IPS-20b (cell line): ENCODE data around the gene RENBP.

Experiments
- H3K27ac ChIP-seq: one replicate; pipeline ENCODE4 v1.5.1; 2013; ENCODE audit warnings: low read length
- H3K27me3 ChIP-seq: 2 replicates; pipeline ENCODE4 v1.6.1; 2013; ENCODE audit warnings: mild to moderate bottlenecking, low read length, inconsistent platforms; ENCODE audit not compliant: insufficient read depth
- H3K36me3 ChIP-seq: 2 replicates; pipeline ENCODE4 v1.6.1; 2013; ENCODE audit warnings: low read depth, mild to moderate bottlenecking, inconsistent platforms, low read length, moderate library complexity; ENCODE audit not compliant: insufficient read depth
- H3K4me1 ChIP-seq: 2 replicates; pipeline ENCODE4 v1.6.1; 2013; ENCODE audit warnings: mild to moderate bottlenecking, control low read depth, inconsistent platforms, low read length, moderate library complexity; ENCODE audit not compliant: insufficient read depth
- H3K4me3 ChIP-seq: 2 replicates; pipeline ENCODE4 v1.5.1; 2013; ENCODE audit warnings: mild to moderate bottlenecking, low read length, inconsistent platforms
- H3K9ac ChIP-seq: 2 replicates; pipeline ENCODE4 v1.6.1; 2013; ENCODE audit warnings: low read depth, mild to moderate bottlenecking, inconsistent platforms, low read length, moderate library complexity
- H3K9me3 ChIP-seq: 2 replicates; pipeline ENCODE4 v1.6.1; 2013; ENCODE audit warnings: mild to moderate bottlenecking, low read depth, low read length, inconsistent platforms; ENCODE audit not compliant: insufficient read depth

Gene RENBP

DNA sequence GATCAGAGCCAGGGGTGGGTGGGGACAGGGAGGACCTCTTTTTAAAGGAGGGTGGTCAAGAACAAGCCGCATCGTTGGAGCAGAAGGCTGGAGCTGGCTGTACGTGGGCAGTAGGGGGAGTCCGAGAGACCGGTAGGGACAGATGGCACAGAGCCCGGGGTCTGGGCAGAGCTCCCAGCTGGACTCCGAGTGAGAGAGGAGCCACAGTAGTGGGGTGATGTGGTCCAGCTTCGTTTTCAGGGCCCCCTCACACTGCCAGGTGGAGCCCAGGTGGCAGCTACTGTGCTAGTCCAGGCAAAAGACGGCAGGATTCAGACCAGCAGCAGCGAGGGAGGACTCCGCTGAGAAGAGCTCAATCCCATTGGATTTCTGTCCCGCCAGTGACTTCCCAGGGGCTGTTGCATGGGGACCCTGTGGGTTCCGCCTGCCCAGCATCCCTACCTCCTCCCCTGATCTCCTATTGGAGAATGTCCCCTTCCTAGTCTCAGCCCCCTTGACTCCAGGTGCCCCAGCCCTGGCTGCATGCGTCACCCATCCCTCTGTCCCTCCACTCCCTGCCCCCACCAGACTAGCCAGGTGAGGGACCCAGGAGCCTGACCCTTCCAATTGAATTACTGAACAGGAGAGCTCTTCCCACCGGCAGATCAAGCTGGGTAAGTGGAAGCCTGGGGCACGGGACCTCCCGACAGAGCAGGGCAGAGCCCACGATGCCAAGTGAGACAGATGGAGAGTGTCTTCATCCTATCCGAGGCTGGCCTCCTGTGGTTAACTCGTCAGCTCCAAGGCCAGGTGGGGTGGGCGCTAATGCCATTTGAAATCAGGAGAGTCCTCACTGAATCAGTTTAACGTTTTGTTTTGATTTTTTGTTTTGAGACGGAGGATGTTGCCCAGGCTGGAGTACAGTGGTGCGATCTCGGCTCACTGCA is 21.2 kb downstream of the RENBP start:
- Histone ChIP-seq H3K27ac (no peak overlapping the region), H3K9me3 (no peaks in the 10 kb centered on the region), H3K4me1 (peaks cover 2% of the 10 kb centered on the region; the same call in 1 of the 2 replicates), H3K9ac (no peak overlapping the region), H3K36me3 (0 out of 2 replicates have a peak, but pooled peaks cover 5% of the 10 kb centered on the region), H3K4me3 (no peak overlapping the region), H3K27me3 (no peaks in the 10 kb centered on the region; the same call in 1 of the 2 replicates)

DNA sequence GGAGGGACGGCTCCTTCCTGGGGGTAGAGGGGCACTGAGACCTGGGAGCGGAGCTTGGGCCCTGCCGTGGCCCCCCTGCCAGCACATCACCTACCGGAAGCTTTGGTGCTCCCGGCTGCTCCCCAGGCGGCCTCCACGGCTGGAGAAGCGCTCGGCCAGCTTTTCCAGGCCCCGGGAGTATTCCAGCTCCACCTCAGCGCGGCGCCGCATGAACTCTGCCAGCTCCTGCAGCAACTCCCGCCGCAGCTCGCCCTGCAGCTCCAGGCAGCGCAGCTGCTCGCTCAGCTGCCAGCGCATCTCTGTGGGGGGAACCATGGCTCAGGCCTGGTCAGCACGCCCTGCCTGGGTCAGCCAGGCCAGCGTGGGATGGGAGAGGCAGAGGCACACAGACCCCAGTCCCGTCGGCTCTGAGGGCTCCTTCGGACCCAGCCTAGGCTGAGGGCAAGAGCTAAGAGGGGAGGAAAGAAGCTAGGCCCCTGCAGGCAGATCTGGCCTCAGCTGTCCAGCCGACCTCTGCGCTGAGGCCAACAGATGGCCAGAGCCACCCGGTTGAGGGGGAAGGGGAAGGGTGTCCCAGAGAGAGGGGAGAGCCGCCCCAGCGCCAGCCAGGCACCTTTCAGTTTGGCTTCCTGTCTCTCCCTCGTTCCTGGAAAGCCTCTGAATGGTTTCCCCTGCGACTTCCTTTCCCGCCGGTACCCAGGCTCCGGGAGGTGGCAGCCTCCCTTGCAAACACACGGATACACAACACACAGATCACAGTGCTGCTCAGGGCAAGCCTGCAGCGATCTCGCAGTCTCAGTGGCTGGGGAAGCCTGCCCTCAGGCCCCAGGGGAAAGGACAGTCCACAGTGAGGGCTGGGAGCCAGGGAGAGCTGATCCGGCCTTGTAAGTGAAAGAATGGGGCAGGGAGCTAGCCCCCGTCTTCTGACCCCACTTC is 22.7 kb downstream of the RENBP start:
- H3K4me3 ChIP-seq: no peak overlapping the region
- H3K4me1 ChIP-seq: peaks cover 2% of the 10 kb centered on the region; the same call in 1 of the 2 replicates
- no peak overlapping the region for H3K9ac ChIP-seq

DNA sequence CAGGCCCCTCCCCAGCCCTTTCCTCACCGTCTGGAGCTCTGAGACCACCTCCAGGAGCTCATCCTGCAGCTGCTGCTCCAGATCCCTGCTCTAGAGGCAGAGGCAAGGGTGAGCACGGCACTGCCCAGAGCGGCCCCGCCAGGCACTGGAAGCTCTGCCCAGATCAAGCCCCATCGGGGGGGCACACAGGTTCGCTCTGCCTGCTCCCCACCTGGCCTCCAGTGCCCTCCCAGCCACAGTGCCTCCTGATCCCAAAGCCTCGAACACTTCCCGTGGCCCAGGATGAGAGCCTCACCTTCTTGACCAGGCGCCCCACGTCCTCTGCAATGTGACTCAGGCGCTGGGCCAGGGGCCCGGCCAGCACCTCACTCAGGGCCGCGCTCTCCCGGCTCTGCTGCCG is 23.4 kb downstream of the RENBP start:
- Histone ChIP-seq H3K36me3 (0 out of 2 replicates have a peak, but pooled peaks cover 5% of the 10 kb centered on the region), H3K27me3 (no peaks in the 10 kb centered on the region; the same call in 1 of the 2 replicates), H3K4me3 (no peak overlapping the region), H3K9me3 (no peaks in the 10 kb centered on the region), H3K27ac (no peak overlapping the region), H3K9ac (no peak overlapping the region), H3K4me1 (0 out of 2 replicates have a peak, but pooled peaks cover 2% of the 10 kb centered on the region)

More for the DNA sequence above, 22.7 kb downstream of the RENBP start:
- no peak overlapping the region for H3K27ac ChIP-seq
- H3K36me3 ChIP-seq: 0 out of 2 replicates have a peak, but pooled peaks cover 5% of the 10 kb centered on the region
- H3K27me3 ChIP-seq: no peaks in the 10 kb centered on the region; the same call in 1 of the 2 replicates
- no peaks in the 10 kb centered on the region for H3K9me3 ChIP-seq

- no peaks in the 10 kb centered on the region; the same call in 1 of the 2 replicates for H3K27me3 ChIP-seq
- 0 out of 2 replicates have a peak, but pooled peaks cover 2% of the 10 kb centered on the region for H3K4me1 ChIP-seq
- 0 out of 2 replicates have a peak, but pooled peaks cover 5% of the 10 kb centered on the region for H3K36me3 ChIP-seq
- no peak overlapping the region for H3K9ac ChIP-seq
- H3K4me3 ChIP-seq: no peak overlapping the region
- H3K27ac ChIP-seq: no peak overlapping the region
- H3K9me3 ChIP-seq: no peaks in the 10 kb centered on the region
These were observed 23.9 kb downstream of the RENBP start for GRCh38 chrX:153920546-153920945.

DNA sequence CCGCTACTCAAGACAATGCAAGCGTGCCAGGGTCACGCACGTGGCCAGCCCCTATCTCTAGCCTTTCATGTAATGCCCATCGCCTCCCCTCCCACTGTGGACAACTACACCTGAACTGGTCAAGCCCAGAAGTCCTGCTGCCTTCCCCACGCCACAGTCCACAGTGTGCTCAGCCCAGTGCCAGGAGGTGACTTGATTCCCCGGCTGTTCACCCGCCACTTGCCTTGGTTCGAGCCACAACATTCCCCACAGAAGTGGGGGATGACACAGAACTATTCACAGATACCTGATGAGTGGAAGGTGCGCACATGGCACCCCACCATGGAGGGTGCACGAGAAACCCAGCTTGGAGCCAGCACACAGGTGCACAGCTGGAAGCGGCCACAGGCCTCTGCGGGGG is 25.2 kb downstream of the RENBP start:
- no peaks in the 10 kb centered on the region for H3K4me1 ChIP-seq
- no peaks in the 10 kb centered on the region for H3K27me3 ChIP-seq
- H3K4me3 ChIP-seq: no peak overlapping the region
- no peak overlapping the region for H3K9ac ChIP-seq
- H3K9me3 ChIP-seq: no peaks in the 10 kb centered on the region
- H3K27ac ChIP-seq: no peak overlapping the region
- 0 out of 2 replicates have a peak, but pooled peaks cover 5% of the 10 kb centered on the region for H3K36me3 ChIP-seq

DNA sequence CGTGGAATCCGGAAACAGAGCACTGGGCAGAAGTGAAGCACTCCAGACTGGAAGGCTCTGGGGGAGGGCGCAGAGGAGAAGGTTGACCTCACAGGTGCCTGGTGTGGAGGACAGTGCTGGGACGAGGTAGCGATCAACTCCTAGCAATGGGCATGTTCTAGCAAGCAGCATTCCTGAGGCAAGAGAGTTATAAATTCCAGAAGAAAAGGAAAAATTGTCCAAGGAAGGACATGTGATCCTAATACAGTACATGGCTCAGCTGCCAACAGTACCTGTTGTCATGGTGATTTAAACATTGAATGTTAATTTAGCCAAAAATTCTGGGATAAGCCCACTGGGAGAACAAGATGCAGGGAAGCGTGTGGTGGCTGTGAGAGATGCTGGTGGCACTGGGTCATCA is 26.6 kb downstream of the RENBP start:
- 0 out of 2 replicates have a peak, but pooled peaks cover 5% of the 10 kb centered on the region for H3K36me3 ChIP-seq
- no peaks in the 10 kb centered on the region for H3K9me3 ChIP-seq
- H3K27ac ChIP-seq: no peak overlapping the region
- H3K27me3 ChIP-seq: no peaks in the 10 kb centered on the region
- no peak overlapping the region for H3K4me3 ChIP-seq
- no peak overlapping the region for H3K9ac ChIP-seq
- no peaks in the 10 kb centered on the region for H3K4me1 ChIP-seq

DNA sequence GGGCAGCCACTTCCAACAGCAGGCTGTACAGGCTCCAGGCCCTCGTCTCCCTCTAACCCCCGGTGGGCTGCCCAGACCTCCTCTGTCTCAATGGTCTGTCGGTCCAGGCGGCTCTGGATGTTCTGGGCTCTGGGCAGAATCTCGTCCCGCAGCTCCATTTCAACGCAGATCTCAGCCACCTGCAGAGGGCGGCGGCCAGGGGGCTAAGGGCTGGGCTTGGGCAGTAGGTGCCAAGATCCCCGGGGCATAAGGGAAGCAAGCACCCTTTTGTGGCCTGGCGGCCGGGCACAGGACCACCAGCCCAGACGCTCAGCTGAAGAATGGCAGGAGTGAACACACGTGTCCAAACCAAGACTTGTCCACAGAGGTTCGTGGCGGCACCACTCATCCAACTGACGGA is 30.7 kb downstream of the RENBP start:
- no peak overlapping the region for H3K4me3 ChIP-seq
- no peaks in the 10 kb centered on the region for H3K4me1 ChIP-seq
- H3K27me3 ChIP-seq: no peaks in the 10 kb centered on the region
- no peak overlapping the region for H3K27ac ChIP-seq
- H3K9ac ChIP-seq: no peak overlapping the region
- H3K9me3 ChIP-seq: no peaks in the 10 kb centered on the region
- 0 out of 2 replicates have a peak, but pooled peaks cover 3% of the 10 kb centered on the region for H3K36me3 ChIP-seq

DNA sequence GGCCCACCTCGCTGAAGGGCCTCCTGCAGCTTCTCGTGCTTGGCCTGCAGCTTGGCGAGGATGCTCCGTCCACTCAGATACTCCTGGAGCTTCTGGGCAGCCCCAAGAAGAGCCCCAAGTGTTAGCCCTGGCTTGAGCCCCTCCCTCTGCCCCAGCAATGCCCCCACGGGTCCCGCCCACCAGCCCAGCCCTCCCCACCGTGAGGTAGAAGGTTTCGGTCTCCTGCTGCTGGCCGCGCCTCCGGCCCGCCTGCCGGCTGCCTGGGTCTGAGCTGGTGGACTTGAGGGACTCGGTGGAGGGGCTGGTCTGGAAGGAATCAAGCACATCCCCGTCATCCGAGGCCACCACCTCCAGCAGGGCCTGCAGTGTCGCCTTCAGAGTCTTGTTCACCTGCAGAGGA is 31.2 kb downstream of the RENBP start:
- H3K9me3 ChIP-seq: no peaks in the 10 kb centered on the region
- H3K4me1 ChIP-seq: no peaks in the 10 kb centered on the region
- H3K27ac ChIP-seq: no peak overlapping the region
- H3K36me3 ChIP-seq: no peaks in the 10 kb centered on the region
- H3K27me3 ChIP-seq: no peaks in the 10 kb centered on the region
- H3K9ac ChIP-seq: no peak overlapping the region
- H3K4me3 ChIP-seq: no peak overlapping the region

GRCh38 chrX:153911798-153912197 is 32.6 kb downstream of the RENBP start:
- Histone ChIP-seq H3K36me3 (no peaks in the 10 kb centered on the region), H3K27me3 (no peaks in the 10 kb centered on the region), H3K27ac (no peak overlapping the region), H3K4me3 (no peak overlapping the region), H3K4me1 (no peaks in the 10 kb centered on the region), H3K9me3 (no peaks in the 10 kb centered on the region), H3K9ac (no peak overlapping the region)

DNA sequence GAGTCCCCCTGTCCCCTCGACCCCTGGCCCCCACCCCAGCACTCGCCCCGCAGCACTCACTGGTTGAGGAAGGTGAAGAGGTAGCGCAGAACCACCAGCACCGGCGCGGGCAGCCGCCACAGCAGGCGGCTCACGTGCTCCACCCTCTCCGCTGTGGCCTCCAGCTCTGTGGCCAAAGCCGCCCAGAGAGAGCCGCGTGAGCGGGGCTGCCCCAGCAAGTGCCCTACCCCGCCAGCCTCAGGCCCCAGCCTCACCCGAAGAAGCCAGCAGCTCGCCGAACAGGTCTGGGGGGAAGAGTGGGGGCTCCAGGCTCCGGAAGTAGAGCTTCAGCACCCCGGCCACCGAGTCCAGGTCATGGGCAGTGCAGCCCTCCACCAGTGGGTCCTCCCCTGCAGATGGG is 34.0 kb downstream of the RENBP start:
- no peaks in the 10 kb centered on the region for H3K27me3 ChIP-seq
- no peak overlapping the region for H3K9ac ChIP-seq
- no peak overlapping the region for H3K4me3 ChIP-seq
- no peaks in the 10 kb centered on the region for H3K4me1 ChIP-seq
- no peaks in the 10 kb centered on the region for H3K36me3 ChIP-seq
- H3K9me3 ChIP-seq: no peaks in the 10 kb centered on the region
- no peak overlapping the region for H3K27ac ChIP-seq

- H3K27me3 ChIP-seq: no peaks in the 10 kb centered on the region
- no peaks in the 10 kb centered on the region for H3K4me1 ChIP-seq
- H3K27ac ChIP-seq: no peak overlapping the region
These were observed 34.5 kb downstream of the RENBP start for GRCh38 chrX:153909980-153910360.

More at GRCh38 chrX:153909980-153910360, 34.5 kb downstream of the RENBP start:
- Histone ChIP-seq H3K9ac (no peak overlapping the region), H3K4me3 (no peak overlapping the region), H3K9me3 (no peaks in the 10 kb centered on the region), H3K36me3 (no peaks in the 10 kb centered on the region)
